ENCODE data around the gene SIM2. TPM values are rescaled to one million over a fixed set of nuclear protein-coding genes. Genes with fewer than 3 reads are reported as not detected.
"Not testable (repeated sequence)": the region's sequence is repeated elsewhere in the genome, so short reads cannot be mapped to it uniquely, and the experiment has no call there.

Gene SIM2, protein sequence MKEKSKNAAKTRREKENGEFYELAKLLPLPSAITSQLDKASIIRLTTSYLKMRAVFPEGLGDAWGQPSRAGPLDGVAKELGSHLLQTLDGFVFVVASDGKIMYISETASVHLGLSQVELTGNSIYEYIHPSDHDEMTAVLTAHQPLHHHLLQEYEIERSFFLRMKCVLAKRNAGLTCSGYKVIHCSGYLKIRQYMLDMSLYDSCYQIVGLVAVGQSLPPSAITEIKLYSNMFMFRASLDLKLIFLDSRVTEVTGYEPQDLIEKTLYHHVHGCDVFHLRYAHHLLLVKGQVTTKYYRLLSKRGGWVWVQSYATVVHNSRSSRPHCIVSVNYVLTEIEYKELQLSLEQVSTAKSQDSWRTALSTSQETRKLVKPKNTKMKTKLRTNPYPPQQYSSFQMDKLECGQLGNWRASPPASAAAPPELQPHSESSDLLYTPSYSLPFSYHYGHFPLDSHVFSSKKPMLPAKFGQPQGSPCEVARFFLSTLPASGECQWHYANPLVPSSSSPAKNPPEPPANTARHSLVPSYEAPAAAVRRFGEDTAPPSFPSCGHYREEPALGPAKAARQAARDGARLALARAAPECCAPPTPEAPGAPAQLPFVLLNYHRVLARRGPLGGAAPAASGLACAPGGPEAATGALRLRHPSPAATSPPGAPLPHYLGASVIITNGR
- total RNA-seq = not detected in 2 replicates

DNA sequence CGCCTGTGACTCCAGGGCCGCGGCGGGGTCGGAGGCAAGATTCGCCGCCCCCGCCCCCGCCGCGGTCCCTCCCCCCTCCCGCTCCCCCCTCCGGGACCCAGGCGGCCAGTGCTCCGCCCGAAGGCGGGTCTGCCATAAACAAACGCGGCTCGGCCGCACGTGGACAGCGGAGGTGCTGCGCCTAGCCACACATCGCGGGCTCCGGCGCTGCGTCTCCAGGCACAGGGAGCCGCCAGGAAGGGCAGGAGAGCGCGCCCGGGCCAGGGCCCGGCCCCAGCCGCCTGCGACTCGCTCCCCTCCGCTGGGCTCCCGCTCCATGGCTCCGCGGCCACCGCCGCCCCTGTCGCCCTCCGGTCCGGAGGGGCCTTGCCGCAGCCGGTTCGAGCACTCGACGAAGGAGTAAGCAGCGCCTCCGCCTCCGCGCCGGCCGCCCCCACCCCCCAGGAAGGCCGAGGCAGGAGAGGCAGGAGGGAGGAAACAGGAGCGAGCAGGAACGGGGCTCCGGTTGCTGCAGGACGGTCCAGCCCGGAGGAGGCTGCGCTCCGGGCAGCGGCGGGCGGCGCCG is at the start of gene SIM2:
Gene SIM2, plus strand, starts transcription at position 135 of the 565 bp plus-strand sequence. CDS start 632 bp downstream, outside the sequence.
- peak; percentile 21 to 60 for DNase-seq (ENCODE audit: low read depth in 2 of 2)

DNA sequence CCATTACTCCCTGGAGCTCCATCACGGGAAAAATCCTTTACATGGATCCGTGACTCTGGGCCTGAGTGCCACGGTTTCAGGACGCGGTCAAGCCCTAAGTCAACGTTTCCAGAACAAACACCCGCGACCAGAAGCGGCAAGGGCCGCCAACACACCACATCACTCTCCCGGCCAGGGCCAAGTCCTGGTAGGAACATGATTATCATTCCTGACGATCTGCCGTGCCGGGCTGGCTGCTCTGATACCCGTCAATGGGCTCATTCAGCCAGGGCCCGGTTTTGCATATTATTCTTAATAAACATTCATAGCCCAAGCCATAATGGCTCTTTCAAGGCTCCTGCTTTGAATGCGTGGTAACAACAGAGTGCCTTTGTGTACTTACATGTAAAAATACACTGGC is 44.6 kb upstream of the SIM2 start:
- no peak for DNase-seq (ENCODE audit: low read depth in 2 of 2)

DNA sequence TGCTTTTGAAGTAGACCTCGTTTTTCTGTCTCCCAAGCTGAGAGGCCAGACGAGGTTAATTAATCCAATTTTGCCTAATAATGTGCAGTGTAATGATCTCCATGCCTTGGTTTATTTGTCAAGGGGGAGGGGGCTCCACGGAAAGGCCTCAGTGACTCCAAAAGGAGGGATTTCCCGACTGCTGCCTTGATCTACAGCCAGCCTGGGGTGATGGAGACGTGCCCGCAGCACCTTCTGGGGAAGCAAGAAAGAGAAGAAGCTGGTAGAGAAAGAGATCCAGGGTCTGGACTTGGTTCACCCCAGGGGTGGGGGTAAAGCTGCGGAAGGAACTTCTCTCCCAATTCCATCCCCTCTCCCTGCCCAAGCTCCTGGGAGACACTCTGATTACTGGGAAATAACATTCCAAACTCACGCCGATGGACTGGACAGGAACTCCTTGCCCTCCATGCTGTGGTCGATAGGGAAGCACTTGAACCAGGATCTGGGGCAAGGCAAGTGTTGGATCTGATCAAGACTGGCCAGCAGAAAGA is 44.1 kb upstream of the SIM2 start:
- no peak for DNase-seq (ENCODE audit: low read depth in 2 of 2)

DNA sequence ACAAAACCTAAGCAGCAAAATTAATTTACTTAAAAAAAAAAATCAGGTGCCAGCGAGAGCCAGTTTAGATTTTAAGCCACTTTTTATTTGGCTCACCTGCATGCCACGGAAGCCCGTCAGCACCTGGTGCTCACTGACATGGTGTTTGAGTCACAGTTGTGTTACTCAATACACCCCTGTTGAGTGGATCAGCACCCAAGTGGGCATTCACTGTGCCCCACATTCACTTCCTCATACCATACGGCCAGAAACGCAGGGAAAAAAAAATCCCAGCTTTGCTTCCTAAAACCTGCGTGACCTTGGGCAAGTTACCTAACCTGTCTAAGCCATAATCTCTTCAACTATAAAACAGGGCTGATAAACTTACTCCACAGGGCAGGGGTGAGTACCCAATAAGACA is 42.8 kb upstream of the SIM2 start:
- no peak for DNase-seq (ENCODE audit: low read depth in 2 of 2)

DNA sequence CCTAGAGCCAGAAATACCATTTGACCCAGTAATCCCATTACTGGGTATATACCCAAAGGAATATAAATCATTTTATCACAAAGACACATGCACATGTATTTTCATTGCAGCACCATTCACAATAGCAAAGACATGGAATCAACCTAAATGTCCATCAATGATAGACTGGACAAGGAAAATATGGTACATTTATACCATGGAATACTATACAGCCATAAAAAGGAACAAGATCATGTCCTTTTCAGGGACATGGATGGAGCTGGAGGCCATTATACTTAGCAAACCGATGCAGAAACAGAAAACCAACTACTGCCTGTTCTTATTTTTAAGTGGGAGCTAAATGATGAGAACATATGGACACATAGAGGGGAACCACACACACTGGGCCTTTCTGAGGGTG is 41.6 kb upstream of the SIM2 start:
- not testable (repeated sequence) for DNase-seq (ENCODE audit: low read depth in 2 of 2)

DNA sequence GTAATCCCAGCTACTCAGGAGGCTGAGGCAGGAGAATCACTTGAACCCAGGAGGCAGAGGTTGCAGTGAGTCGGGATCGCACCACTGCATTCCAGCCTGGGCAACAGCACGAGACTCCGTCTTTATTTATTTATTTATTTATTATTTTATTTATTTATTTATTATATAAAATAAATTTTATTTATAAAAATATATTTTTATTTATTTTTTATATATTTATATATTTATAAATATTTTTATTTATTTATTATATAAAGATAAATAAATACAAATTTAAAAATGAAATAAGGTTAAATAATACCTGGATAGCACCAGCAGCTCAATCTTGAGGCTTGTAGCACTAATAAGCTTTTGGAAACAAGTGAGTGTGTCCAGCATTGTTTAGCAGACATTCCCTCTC is 40.9 kb upstream of the SIM2 start:
- no peak for DNase-seq (ENCODE audit: low read depth in 2 of 2)

DNA sequence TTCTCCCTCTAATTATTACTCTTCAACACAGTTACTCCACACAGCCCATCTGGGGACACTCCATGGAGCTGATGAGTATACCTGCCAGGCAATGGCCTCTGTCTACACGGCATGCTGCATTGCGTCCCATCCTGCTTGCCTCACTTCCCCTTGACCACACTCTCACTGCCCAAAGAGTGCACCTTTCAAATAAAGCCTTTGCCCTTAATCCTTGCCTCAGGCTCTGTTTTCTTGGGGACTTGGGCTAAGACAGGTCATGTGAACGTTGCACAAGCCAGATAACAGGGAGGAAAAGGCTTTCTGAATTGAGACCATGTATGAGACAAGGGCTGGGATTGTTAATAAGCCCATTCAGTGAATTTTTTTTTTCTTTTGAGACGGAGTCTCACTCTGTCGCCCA is 40.0 kb upstream of the SIM2 start:
- DNase-seq (ENCODE audit: low read depth in 2 of 2) = no peak

DNA sequence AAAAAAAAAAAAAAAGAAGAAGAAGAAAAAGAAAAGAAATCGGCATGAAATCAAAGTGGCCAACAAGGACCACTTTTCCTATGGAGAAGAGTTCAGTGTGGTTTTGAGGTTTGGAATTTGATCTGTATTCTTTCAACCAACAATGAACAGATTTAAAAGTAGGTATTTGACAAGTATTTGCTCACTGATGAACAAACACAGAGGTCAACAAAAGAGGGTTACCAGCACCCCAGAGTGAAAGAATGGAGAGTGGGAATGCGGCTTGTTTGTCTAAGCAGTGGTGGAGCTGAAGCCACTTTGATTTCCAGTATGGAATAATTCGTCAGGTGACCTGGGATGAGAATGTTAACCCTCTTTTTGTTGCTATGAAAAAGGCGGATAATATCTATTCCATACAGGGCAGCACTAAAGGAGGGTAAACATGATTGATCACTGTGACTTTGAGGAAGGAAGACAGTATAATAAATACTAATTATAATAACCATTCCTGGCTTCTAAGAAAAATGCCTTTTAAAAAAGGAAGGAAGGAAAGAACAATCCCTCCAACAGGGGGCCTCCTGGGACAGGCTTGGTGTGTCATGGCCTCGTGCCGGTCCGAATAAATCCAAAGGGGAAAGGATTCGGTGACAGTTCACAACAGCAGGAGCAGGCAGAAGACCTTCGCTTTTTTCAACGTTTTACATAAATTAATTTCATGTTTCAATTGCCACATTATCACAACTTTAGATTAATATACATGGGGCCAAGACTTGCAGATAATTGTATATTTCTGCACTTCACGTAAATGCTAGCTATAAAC is 37.2 kb upstream of the SIM2 start:
- DNase-seq (ENCODE audit: low read depth in 2 of 2) = peak; percentile 55 to 58

DNA sequence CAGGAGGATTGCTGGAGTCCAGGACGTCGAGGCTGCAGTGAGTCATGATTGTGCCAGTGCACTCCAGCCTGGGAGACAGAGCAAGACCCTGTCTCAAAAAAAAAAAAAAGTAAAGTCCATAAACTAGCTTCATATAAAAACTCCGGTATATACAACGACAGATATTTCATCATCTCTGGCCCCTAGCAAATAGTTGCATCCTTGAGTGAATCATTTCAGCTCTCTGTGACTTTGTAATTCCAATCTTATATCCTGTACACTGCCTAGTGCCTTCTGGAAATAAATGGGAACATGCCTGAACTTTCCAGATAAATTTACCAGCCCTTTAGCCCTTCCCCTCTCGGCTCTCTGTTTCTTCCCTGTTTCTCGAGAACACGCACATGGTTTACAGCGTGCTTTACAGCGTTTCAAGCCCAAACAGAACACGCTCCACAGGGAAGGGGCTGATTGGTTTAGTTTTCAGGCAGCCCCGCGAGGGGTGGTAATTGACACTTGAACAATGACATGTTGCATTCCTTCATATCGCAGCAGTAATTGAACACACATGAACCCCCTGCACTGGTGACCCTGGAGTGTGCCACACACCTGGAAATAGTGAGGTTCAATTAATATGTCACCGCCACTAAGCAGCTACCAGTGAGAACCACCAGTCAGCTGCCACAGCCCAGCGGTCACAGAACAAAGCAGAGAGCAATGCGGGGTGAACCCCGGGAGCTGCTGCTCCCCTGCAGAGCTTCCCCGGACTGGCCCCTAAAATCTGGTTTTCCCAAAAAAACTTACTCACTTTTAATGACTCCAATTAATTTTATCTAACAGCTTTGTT is 35.7 kb upstream of the SIM2 start:
- no peak for DNase-seq (ENCODE audit: low read depth in 2 of 2)

DNA sequence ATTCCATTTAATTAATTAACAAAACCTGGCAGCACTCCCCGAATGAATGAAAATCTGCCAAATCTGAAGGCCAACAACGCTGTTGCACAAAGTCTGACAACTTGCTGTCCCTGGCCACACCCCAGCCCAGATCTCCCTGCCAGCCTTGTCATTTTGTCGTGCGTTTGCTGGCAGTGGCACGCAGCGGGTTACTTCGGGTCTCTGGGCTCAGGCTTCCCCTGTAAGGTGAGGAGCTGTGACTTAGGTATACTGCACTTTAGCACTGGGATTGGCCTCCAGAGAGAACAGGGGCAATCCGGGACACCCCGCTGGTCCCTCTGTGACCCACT is 34.3 kb upstream of the SIM2 start:
- DNase-seq (ENCODE audit: low read depth in 2 of 2) = no peak

DNA sequence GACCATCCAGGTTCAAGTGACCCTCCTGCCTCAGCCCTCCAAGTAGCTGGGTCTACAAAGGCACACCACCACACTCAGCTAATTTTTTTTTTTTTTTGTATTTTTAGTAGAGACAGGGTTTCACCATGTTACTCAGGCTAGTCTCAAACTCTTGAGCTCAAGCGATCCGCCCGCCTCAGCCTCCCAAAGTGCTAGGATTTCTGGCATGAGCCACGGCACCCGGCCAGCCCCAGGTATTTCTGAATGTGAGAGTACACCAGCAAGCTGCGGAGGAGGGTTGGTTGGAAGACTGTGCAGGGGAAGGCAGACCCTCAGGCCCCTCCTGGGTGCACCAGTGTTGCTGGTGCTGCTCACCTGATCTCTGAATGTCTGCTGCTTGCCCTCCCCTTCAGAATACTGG is 33.1 kb upstream of the SIM2 start:
- DNase-seq (ENCODE audit: low read depth in 2 of 2) = no peak

DNA sequence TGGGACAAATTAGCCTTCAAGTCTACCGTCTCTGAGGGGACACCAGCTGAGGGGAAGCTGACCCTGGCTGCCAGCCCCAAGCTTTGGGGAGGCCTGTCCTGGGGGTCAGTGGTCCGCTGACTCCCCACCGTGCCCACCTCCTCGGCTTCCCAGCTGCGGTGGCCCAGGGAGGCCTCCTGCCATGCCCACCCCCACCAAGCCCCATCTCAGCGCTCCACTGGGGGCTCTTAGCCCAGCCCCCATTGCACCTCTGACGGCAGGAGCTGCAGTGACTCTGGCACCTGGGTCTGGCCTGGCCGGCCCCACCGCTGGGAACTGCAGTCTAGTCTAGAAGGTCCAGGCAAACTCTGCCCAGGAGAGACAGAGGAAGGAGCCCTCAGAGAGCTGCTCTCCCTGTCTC is 30.2 kb upstream of the SIM2 start:
- DNase-seq (ENCODE audit: low read depth in 2 of 2) = no peak

DNA sequence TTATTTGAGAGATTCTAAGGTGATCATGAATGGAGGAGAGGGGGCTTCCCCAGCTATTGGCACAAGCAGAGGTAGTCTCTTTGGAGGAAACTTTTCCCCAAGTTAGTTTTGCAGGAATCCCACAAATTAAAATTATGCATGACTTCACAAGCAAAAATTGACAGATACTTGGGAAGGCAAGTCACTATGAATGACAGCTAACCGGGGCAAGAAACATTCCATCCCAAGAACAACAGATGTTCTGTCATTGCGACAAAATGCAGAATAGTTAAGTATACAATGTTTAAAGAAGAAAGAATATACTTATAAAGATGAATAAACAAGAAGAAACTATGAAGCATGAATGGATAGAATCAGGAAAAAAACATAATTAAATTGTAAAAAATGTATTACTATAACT is 27.1 kb upstream of the SIM2 start:
- DNase-seq (ENCODE audit: low read depth in 2 of 2) = no peak

DNA sequence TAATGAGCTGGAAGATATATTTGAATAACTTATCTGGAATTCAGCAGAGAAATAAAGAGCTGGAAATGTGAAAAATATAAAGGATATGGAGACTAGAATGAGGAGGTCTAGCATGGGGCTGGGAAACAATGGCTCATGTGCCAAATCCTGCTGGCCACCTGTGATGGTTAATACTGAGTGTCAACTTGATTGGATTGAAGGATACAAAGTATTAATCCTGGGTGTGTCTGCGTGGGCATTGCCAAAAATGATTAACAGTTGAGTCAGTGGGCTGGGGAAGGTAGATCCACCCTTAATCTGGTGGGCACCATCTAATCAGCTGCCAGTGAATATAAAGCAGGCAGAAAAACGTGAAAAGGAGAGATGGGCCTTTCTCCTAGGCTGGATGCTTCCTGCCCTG is 26.6 kb upstream of the SIM2 start:
- not testable (repeated sequence) for DNase-seq (ENCODE audit: low read depth in 2 of 2)

DNA sequence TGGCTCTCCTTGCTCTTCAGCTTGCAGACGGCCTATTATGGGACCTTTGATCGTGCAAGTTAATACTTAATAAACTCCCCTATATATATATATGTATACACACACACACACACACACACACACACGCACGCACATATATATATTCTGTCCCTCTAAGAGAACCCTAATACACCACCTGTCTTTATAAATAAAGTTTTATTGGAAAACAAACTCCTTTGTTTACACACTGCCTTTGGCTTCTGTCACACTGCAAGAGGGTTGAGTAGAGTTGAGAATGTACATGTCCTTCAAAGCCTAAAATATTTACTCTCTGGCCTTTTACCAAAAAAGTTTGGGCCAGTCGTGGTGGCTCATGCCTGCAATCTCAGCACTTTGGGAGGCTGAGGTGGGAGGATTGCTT is 26.2 kb upstream of the SIM2 start:
- no peak for DNase-seq (ENCODE audit: low read depth in 2 of 2)

DNA sequence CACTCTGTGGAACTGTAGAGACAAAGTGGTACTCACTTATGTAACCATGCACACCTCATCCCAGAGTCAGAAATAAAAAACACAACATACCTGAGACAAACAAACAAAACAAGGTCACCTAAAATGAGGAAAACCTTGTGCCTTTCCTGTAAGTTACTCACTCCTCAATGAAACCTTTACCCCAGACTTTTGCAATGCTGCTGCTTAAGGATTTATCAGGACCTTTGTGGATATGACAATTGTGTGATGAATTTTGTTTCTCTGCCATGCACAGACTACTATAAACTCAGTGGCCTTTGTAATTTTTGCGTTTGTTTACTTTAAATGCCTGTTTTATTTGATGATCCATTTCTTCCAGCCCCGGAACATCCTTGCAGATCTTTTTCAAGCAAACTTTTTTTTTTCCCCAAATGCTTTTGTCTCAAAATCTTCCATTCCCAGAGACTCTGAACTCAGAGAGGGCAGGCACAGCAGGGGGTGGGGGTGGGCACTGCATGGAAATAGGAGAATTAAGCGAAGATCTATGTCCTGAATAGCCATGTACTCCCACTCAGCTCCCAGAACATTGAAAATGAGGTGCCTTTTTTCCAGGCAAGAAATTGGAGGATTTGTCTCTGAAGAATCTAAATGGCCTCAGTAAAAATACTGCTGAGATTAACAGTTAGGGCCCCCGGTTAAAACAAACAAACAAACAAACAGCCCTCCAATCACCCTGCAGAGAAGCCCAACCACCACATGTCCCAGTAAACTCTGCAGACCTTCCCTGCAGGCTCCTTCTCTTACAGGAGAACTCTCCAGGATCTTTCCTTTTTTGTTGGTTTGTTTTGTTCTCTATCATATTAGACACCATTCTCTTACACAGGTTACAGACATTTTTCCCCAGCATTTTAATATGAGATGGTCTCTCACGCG is 22.6 kb upstream of the SIM2 start:
- DNase-seq (ENCODE audit: low read depth in 2 of 2) = no peak

DNA sequence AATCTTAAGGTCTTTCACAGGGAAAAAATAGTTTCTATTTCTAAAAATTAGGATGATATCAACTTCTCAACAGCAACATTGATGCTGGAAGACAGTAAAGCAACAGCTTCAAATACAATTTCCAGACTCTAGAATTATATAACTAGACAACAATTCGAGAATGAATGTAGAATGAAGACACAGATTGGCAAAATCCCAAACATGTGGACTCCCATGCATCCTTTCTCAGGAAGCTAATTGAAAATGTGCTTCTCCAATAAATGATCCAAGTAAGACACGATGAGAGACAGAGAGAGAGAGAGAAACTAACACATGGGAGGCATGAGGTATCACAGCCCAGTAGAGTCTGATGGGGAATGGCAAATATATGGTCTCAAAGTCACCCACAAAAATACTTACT is 21.5 kb upstream of the SIM2 start:
- no peak for DNase-seq (ENCODE audit: low read depth in 2 of 2)

DNA sequence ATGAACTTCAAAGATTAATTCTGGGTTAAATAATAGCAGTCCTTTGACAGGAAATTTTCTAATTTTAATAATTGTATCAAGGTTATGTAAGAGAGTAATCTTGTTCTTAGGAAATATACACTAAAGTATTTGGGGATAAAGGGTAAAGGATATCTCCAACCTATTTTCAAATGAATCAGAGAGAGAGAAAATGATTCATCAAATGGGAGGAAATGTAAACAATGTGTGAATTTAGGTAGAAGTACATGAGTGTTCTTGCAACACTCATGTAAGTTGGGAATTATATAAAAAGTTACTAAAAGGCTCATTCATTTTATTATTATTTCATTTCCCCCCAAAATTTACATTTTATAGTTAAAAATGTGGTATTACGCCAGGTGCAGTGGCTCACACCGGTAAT is 20.4 kb upstream of the SIM2 start:
- DNase-seq (ENCODE audit: low read depth in 2 of 2) = no peak

DNA sequence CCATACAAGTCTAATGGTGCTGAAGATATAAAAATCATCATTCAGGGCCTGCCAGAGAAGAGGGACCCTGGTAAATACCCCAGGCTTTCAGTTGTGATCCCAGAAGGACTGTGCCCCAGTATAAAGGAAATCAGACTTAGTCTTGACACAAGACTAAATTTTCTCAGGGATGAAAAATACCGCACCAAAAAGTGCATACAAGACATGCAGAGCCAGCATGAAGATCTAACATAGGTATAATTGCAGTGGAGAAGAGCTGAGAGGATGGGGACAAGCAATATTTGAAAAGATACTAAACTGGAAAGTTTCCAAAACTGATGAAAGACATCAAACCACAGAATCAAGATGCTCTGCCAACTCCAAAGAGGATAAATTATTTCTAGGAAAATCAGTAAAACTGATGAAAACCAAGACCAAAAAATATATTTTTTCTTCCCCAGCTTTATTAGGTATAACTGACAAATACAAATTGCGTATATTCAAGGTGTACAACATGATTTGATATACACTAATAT is 17.7 kb upstream of the SIM2 start:
- no peak for DNase-seq (ENCODE audit: low read depth in 2 of 2)
